HG03457 (cell line): ENCODE measurements around the gene MADD.

ENCODE experiments used
- ATAC-seq: cut with Tn5 transposase; IDR thresholded peaks from one replicate; pipeline ENCODE4 v1.9.1; 2021; ENCODE audit warnings: moderate number of reproducible peaks; ENCODE audit not compliant: unreplicated experiment

The MADD gene

GRCh38 chr11:47378010-47378835, 108.3 kb downstream of the MADD start, which contains the start of gene SPI1:
SPI1 (minus strand) TSS chr11:47378547; CDS start chr11:47378353, 194 bp downstream.
- ATAC-seq = peak; percentile 75

GRCh38 chr11:47378836-47379170, 108.9 kb downstream of the MADD start:
- peak; percentile 6 for ATAC-seq

- ATAC-seq = no peak
Measured at GRCh38 chr11:47379317-47379716, 109.4 kb downstream of the MADD start.
